D721Med (cell line): Measurements from ENCODE around the gene MVB12B.

Source experiments
- DNase-seq: peaks from one replicate; pipeline ENCODE4 v3.0.0; 2011; ENCODE audit warnings: low spot score; ENCODE audit not compliant: insufficient read length
- FAIRE-seq: peaks from 2 replicates; lab custom pipeline; 2011; peaks lifted over from hg19 to GRCh38; lab: Jason Lieb, UNC
- CTCF ChIP-seq: IDR thresholded peaks from 2 replicates; pipeline ENCODE4 v1.5.1; 2012; ENCODE audit warnings: mild to moderate bottlenecking, control low read depth; ENCODE audit not compliant: insufficient read depth; ENCODE audit errors: missing control alignments

MVB12B gene

GRCh38 chr9:126465977-126466376 lies 139.3 kb downstream of the MVB12B start:
- TF ChIP-seq CTCF, result no peak
- no peak for FAIRE-seq
- DNase-seq, result no peak

- no peak for TF ChIP-seq CTCF
- no peak for DNase-seq
- no peak for FAIRE-seq
Measured at GRCh38 chr9:126468141-126468825, 141.7 kb downstream of the MVB12B start.

GRCh38 chr9:126470241-126470993 lies 143.8 kb downstream of the MVB12B start:
- DNase-seq, result no peak
- FAIRE-seq, result no peak
- no peak for TF ChIP-seq CTCF

- no peak for FAIRE-seq
- TF ChIP-seq CTCF, result no peak
- DNase-seq, result no peak
Measured at GRCh38 chr9:126471084-126471624, 144.5 kb downstream of the MVB12B start.

GRCh38 chr9:126472198-126472947 lies 145.7 kb downstream of the MVB12B start:
- DNase-seq, result no peak
- FAIRE-seq, result no peak
- TF ChIP-seq CTCF, result no peak

GRCh38 chr9:126472948-126473298 lies 146.3 kb downstream of the MVB12B start:
- no peak for TF ChIP-seq CTCF
- FAIRE-seq, result no peak
- DNase-seq, result no peak
